Activated naive CD8-positive, alpha-beta T cell (primary cell): ENCODE measurements around the gene AVPR1B.

Source experiments
- H3K27ac Mint-ChIP-seq: one replicate; pipeline ENCODE4 v1.8.0; 2021; ENCODE audit warnings: mixed read lengths
- H3K27me3 Mint-ChIP-seq: one replicate; pipeline ENCODE4 v1.8.0; 2021; ENCODE audit warnings: mixed read lengths
- H3K36me3 Mint-ChIP-seq: one replicate; pipeline ENCODE4 v1.8.0; 2021; ENCODE audit warnings: mixed read lengths
- H3K4me1 Mint-ChIP-seq: one replicate; pipeline ENCODE4 v1.8.0; 2021; ENCODE audit warnings: low read depth, mixed read lengths
- H3K4me3 Mint-ChIP-seq: one replicate; pipeline ENCODE4 v1.8.0; 2021; ENCODE audit warnings: mild to moderate bottlenecking, mixed read lengths
- H3K9me3 Mint-ChIP-seq: one replicate; pipeline ENCODE4 v1.8.0; 2021; ENCODE audit warnings: low read depth, mixed read lengths

Gene AVPR1B

DNA sequence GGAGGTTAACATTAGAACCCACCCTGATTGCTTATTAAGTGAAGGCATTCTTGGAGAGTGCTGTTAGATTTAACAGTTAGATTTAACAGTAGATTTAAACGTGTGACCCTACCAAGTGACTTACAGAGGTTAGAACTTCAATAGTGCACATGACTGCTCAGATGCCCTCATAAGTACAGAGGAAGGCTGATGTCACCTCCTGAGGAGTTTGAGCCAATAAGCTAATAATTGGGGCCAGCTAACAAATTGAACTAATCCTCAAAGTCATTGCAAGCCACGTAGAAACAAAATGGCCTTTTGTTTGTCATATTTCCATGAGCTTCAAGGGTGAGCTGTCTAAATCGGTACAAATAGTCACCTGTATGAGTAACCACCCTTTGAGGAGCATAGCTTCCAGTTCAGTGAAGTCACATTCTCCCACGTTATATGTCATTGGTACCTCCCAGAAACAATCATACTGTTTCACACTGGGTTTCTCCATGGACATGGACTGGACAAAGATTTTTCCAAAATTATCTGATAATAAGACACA lies 11.7 kb downstream of the AVPR1B start:
- H3K36me3 Mint-ChIP-seq = no peaks in the 10 kb centered on the region
- no peak overlapping the region for H3K27ac Mint-ChIP-seq
- H3K4me3 Mint-ChIP-seq = no peak overlapping the region
- peaks cover 5% of the 10 kb centered on the region for H3K27me3 Mint-ChIP-seq
- H3K4me1 Mint-ChIP-seq = no peaks in the 10 kb centered on the region
- H3K9me3 Mint-ChIP-seq = no peaks in the 10 kb centered on the region

- Mint-ChIP-seq H3K36me3 (no peaks in the 10 kb centered on the region), H3K4me3 (no peak overlapping the region), H3K9me3 (no peaks in the 10 kb centered on the region), H3K27me3 (peaks cover 3% of the 10 kb centered on the region), H3K27ac (no peak overlapping the region), H3K4me1 (no peaks in the 10 kb centered on the region)
These were observed 13.2 kb downstream of the AVPR1B start for GRCh38 chr1:206103979-206104378.

GRCh38 chr1:206102292-206102936 lies 14.8 kb downstream of the AVPR1B start:
- Mint-ChIP-seq H3K9me3 (no peaks in the 10 kb centered on the region), H3K4me1 (no peaks in the 10 kb centered on the region), H3K4me3 (no peak overlapping the region), H3K27ac (no peak overlapping the region), H3K27me3 (peaks cover 5% of the 10 kb centered on the region), H3K36me3 (no peaks in the 10 kb centered on the region)

GRCh38 chr1:206101351-206102045 lies 15.7 kb downstream of the AVPR1B start:
- no peaks in the 10 kb centered on the region for H3K9me3 Mint-ChIP-seq
- no peak overlapping the region for H3K27ac Mint-ChIP-seq
- peaks cover 5% of the 10 kb centered on the region for H3K27me3 Mint-ChIP-seq
- no peaks in the 10 kb centered on the region for H3K36me3 Mint-ChIP-seq
- no peak overlapping the region for H3K4me3 Mint-ChIP-seq
- H3K4me1 Mint-ChIP-seq = no peaks in the 10 kb centered on the region

DNA sequence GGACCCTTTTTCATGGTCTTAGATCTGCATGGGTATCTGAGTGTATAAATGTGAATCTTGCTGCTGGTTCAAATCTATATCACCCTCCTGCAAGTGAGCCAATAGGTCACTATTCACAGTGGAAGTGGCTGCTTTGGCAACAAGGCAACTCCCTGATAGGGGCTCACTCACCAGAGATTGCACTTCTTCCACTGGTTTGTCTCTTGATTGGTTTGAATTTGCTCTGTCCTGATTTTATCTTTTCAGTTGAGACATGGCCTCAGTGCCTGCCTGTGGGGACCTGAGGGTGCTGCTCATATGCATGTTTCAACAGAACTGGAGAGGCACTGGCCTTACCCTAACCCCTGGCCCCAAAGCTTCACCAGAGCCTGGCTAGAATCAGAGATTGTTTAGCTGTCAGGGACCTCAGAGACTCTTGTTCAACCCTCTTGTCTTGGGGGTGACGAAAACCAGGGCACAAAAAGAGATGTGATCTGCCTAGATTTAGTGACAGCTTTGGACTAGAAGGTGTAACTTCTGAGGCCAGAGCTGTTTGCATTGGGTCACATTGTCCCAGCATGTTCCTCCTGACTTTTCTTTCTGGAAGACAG lies 16.9 kb downstream of the AVPR1B start:
- H3K27me3 Mint-ChIP-seq = peaks cover 5% of the 10 kb centered on the region
- H3K36me3 Mint-ChIP-seq = no peaks in the 10 kb centered on the region
- H3K9me3 Mint-ChIP-seq = no peaks in the 10 kb centered on the region
- no peaks in the 10 kb centered on the region for H3K4me1 Mint-ChIP-seq
- no peak overlapping the region for H3K4me3 Mint-ChIP-seq
- H3K27ac Mint-ChIP-seq = no peak overlapping the region

DNA sequence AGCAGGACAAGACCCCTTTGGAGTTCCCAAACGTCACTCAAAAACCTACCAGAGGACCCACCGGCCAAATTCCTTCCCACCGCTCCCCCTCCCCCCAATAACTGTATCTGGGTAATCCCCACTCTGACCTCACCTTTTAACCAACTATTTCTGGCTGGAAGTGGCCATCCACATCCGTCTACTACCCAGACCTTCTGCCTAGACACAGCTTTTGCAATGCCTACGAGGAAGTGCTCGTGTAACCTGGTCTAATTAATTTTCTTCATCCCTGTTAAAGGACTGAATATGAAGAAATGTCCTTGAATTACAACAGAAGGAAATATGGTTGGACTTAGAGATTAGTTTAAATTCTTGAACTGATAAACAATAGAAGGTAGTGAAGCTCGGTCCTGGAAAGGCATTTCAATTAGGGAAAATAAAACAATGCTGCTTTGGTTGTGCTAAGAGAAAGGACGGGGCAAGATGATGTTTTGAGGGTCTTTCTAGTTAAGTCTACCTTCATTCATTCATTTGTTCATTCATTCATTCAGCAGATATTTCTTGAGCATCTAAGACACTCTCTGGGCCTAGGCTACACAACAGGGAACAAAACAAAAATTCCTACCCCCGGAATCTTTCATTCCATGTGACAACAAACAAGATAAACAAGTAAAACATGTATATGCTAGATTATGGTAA lies 18.8 kb downstream of the AVPR1B start:
- Mint-ChIP-seq H3K9me3 (no peaks in the 10 kb centered on the region), H3K27me3 (peaks cover 7% of the 10 kb centered on the region), H3K4me1 (no peaks in the 10 kb centered on the region), H3K4me3 (no peak overlapping the region), H3K36me3 (no peaks in the 10 kb centered on the region), H3K27ac (no peak overlapping the region)

GRCh38 chr1:206097381-206097780 lies 19.8 kb downstream of the AVPR1B start:
- H3K9me3 Mint-ChIP-seq = no peaks in the 10 kb centered on the region
- no peak overlapping the region for H3K27ac Mint-ChIP-seq
- no peaks in the 10 kb centered on the region for H3K36me3 Mint-ChIP-seq
- no peaks in the 10 kb centered on the region for H3K4me1 Mint-ChIP-seq
- no peak overlapping the region for H3K4me3 Mint-ChIP-seq
- peaks cover 7% of the 10 kb centered on the region for H3K27me3 Mint-ChIP-seq

- Mint-ChIP-seq H3K4me3 (no peak overlapping the region), H3K36me3 (no peaks in the 10 kb centered on the region), H3K27me3 (peaks cover 4% of the 10 kb centered on the region), H3K9me3 (no peaks in the 10 kb centered on the region), H3K27ac (no peak overlapping the region), H3K4me1 (no peaks in the 10 kb centered on the region)
These were observed 23.2 kb downstream of the AVPR1B start for GRCh38 chr1:206094024-206094423.

GRCh38 chr1:206089341-206089740 lies 27.8 kb downstream of the AVPR1B start:
- no peaks in the 10 kb centered on the region for H3K4me1 Mint-ChIP-seq
- H3K27me3 Mint-ChIP-seq = no peaks in the 10 kb centered on the region
- H3K4me3 Mint-ChIP-seq = no peak overlapping the region

DNA sequence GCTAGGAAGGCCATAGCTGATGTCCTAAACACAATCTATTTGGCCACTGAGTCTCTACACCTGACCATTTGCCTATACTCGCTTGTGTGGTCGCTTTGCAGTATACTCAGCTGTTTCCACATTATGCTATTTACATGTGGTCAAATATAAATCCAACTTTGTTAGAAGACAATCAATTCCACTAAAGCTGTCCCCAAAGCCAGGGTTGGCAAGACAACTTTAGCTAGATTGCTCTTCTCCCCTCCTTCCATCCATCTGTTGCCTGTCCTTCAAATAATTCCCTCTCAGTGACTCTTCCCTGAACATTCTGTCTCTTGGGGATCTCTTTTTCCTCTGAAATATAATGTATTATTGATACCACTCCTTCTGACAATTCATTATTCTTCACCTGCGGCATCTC lies 30.1 kb downstream of the AVPR1B start:
- H3K4me3 Mint-ChIP-seq = no peak overlapping the region
- H3K9me3 Mint-ChIP-seq = no peaks in the 10 kb centered on the region
- H3K27me3 Mint-ChIP-seq = no peaks in the 10 kb centered on the region
- no peak overlapping the region for H3K27ac Mint-ChIP-seq
- H3K4me1 Mint-ChIP-seq = no peaks in the 10 kb centered on the region
- H3K36me3 Mint-ChIP-seq = no peaks in the 10 kb centered on the region

More at GRCh38 chr1:206089341-206089740, 27.8 kb downstream of the AVPR1B start:
- H3K9me3 Mint-ChIP-seq = no peaks in the 10 kb centered on the region
- no peaks in the 10 kb centered on the region for H3K36me3 Mint-ChIP-seq
- H3K27ac Mint-ChIP-seq = no peak overlapping the region

GRCh38 chr1:206083750-206084149 lies 33.4 kb downstream of the AVPR1B start:
- H3K27ac Mint-ChIP-seq = no peak overlapping the region
- peaks cover 17% of the 10 kb centered on the region for H3K4me1 Mint-ChIP-seq
- H3K9me3 Mint-ChIP-seq = no peaks in the 10 kb centered on the region
- no peaks in the 10 kb centered on the region for H3K27me3 Mint-ChIP-seq
- H3K36me3 Mint-ChIP-seq = no peaks in the 10 kb centered on the region
- no peak overlapping the region for H3K4me3 Mint-ChIP-seq

- Mint-ChIP-seq H3K36me3 (no peaks in the 10 kb centered on the region), H3K27ac (no peak overlapping the region), H3K9me3 (no peaks in the 10 kb centered on the region), H3K4me3 (no peak overlapping the region), H3K27me3 (no peaks in the 10 kb centered on the region), H3K4me1 (peaks cover 17% of the 10 kb centered on the region)
These were observed 34.1 kb downstream of the AVPR1B start for GRCh38 chr1:206082831-206083695.

DNA sequence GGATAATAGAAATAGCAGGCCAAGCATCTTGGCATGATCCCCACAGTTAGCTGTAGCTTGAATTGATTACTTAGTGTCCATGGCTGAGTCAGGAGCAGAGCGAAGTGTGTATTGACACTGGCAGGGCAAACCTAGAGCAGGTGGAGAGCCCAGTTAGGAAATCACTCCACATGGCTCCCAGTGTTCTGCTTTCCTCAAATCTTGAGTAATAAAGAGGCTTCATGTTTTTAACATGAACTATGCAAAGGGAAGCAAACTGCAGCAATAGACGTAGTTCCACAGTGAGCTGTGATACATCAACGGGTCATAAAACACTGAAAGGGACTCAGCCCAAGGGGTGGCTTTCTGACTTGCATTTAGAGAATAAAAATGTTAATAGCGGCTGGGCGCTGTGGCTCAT lies 35.3 kb downstream of the AVPR1B start:
- H3K4me1 Mint-ChIP-seq = peaks cover 17% of the 10 kb centered on the region

DNA sequence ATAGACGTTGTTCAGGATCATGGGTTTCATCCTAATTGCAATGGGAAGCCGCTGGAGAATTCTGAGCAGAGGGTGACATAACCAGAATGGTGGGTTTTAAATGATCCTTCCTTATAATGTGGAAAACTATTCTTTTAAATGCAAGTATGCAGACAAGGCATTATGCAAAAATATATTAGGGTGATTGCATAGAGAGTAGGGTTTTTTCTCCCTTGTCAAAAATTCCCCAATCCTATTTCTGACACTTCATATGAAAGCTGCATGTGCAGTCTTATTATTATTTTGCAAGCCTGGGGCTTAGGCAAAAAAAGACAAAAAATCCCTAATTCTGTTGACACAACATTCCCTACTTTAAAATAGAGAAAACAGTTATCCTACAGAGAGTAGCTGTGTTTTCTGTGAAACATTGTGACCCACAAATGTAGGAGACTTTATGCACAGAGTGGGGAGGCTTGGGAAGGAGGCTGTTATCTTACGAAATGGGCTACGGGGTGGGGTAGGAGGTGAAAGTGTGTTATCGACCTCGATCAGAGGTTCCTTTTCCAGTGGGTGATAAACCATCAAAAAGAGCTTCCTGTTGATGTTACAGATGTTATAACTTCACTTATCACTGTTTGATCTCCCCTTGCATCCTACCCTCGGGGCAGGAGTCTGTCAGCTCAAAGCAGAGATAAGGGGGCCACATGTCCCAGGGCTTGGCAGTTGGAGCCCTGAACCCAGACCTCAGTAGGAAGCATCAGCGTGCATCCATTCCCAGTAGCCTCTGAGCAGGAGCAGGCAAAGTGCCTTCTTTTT lies 37.0 kb downstream of the AVPR1B start:
- peak overlapping the region; percentile 6 for H3K4me3 Mint-ChIP-seq
- H3K27me3 Mint-ChIP-seq = peaks cover 3% of the 10 kb centered on the region
- H3K36me3 Mint-ChIP-seq = no peaks in the 10 kb centered on the region
- no peak overlapping the region for H3K27ac Mint-ChIP-seq
- no peaks in the 10 kb centered on the region for H3K9me3 Mint-ChIP-seq
- H3K4me1 Mint-ChIP-seq = peaks cover 17% of the 10 kb centered on the region

More for the DNA sequence above, 35.3 kb downstream of the AVPR1B start:
- H3K27me3 Mint-ChIP-seq = no peaks in the 10 kb centered on the region
- H3K36me3 Mint-ChIP-seq = no peaks in the 10 kb centered on the region
- no peak overlapping the region for H3K27ac Mint-ChIP-seq
- no peak overlapping the region for H3K4me3 Mint-ChIP-seq
- H3K9me3 Mint-ChIP-seq = no peaks in the 10 kb centered on the region
